HG03025 (cell line): ENCODE data around the gene MMP8.

Experiments used
- ATAC-seq: cut with Tn5 transposase; IDR thresholded peaks from one replicate; pipeline ENCODE4 v1.9.1; 2021; ENCODE audit warnings: mild to moderate bottlenecking, moderate library complexity; ENCODE audit not compliant: unreplicated experiment, low FRiP score

Gene MMP8

GRCh38 chr11:102727890-102728289 lies 3.1 kb upstream of the MMP8 start:
- ATAC-seq = no peak

DNA sequence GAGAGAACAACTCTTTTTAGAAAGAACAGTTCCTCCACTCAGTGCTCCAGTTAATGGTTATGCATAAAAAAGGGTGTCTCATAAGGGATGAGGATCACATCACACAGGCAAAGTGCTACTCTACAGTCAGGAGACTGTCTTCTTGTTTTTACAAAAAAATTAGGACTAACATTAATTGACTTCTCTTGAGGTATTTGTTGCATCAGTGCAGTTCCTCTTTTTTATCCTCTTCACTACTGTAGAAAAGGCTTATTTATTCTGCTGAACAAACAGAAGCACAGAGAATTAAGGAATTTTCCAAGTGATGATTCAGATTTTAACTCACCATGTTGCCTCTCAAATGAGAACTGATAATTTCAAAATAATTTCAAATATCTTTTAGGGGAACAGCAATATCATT lies 1.9 kb downstream of the MMP8 start:
- ATAC-seq = no peak

DNA sequence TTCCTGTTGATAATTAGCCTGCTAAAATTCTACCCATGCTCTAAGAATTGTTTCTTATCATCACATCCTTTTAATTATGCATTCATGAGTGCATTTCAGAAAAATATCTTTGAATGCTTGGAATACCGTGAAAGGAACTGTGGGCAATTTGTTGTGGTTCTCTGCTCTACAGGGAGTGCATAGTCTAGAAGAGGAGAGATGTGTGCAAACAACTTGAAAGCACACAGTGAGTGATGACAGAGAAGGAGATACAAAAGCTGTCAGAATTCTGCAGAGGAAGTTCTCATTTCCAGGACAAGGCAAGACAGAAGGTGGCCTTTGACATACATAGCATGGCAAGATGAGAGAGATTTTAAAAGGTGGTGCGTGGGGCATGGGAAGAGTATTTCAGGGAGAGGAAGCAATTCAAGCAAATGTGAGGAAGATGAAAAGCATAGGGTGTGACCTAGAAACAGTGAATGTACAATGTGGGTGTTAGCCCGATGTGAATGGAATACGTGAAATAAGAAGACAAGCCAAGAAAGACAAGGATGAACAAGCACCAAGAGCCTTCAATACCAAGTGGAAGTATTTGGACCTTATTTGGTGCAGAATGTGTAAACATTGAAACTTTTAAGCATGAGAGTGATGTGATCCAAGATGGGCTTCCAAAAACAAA lies 5.0 kb downstream of the MMP8 start:
- no peak for ATAC-seq

GRCh38 chr11:102717280-102717679 lies 7.5 kb downstream of the MMP8 start:
- no peak for ATAC-seq

- ATAC-seq = peak; percentile 69
Measured at GRCh38 chr11:102716527-102716926, 8.2 kb downstream of the MMP8 start.

DNA sequence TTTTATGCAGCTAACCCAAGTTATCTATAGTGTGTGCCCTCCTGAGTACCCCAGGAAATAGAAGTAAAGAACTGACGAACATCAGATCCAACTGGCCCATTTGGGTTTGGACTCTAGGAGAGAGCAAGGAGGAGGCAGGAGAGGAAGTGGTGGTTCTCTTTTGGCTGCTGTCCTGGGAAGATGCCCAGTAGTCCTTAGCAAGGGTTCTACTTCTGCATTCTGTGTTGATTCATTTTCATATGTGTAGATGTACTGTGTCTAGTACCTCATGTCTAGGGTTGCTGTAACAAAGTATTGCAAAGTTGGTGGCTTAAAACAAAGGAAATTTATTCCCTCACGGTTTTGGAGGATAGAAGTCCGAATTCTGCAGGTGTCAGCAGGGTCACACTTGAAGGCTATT lies 12.6 kb downstream of the MMP8 start:
- no peak for ATAC-seq

DNA sequence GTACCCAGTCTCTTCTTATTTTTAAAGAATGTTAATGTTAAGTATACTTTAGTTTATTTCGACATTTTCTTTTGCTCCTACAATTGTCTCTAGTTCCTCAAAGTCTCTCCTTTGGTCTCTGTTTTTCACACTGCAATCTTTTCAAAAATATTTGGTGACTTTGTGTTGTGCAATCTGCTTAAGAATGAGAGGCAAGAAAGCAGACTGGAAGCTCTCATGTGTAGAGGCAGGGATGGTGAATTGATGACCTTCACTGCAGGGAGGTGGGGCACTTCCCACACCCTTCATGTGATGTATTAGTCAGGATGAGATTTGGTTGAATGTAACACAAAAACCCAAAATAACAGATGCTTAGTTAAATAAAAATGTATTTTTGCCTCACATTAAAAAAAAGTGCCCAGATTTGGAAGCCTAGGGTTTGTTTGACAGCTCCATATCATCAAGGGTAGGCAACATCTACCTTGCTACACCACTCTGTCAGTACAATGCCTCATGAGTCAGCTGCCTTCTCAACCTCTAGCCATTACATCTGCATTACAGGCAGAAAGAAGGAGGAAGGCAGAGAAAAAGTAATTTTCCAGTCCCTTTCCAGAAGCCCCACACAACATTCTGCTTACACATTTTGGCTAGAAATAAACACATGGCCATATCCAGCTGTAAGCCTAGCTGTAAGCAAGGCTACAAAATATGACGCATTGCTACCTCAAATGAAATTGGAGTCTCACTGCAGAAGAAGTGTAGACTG lies 15.4 kb downstream of the MMP8 start:
- no peak for ATAC-seq

GRCh38 chr11:102708654-102709053 lies 16.1 kb downstream of the MMP8 start:
- ATAC-seq = no peak

GRCh38 chr11:102705626-102706025 lies 19.1 kb downstream of the MMP8 start, which contains the start of gene MMP27:
Gene MMP27 (minus strand): TSS chr11:102705769. CDS start chr11:102705714, 55 bp downstream.
- ATAC-seq = no peak

DNA sequence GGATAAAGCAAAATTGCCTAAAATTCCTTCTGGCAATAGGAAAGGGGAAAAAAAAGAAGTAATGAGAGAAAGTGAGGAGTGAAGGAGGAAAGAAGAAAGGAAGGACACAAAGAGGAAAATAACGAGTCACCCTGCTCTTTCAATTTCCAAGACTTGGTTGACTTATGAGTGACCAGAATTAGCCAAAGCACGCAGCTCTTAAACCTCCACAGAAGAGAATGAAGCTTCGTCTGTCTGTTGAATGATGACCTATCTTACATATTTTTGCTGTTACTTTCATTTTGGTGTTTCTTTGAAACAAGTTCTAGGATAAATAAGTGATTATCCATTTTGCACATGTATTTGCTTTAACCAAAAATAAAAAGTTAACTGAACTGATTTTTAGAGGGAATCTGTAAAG lies 19.9 kb downstream of the MMP8 start:
- ATAC-seq = no peak

DNA sequence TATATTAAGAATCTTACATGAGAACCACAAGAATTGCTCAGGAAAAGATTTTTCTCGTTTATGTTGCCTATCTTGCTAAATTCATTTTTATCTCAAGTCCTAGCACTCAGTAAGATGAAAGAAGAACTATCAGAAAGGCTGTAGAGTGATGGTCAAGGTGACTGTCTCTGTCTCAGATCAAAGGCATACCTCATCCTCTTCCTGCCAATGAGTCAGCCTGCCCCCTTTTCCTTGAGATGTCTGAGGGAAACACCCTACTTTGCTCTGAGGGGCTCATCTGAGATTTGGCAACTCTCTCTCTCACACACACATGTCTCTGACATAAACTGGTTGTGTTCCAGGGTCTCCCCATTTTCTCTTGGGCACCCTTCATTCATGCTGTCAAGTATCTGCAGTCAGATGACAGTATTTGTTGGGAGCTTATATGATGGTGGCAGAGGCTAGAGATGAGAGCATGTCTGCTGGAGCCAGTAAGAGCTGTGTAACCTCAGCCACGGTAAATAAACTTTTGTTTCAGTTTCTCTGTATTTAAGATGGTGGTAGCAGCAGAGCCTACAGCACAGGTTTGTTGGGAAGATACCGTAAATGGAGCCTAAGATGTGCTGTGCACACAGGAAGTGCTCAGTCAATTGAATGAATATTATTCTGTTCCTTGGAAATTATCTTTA lies 20.8 kb downstream of the MMP8 start:
- no peak for ATAC-seq

DNA sequence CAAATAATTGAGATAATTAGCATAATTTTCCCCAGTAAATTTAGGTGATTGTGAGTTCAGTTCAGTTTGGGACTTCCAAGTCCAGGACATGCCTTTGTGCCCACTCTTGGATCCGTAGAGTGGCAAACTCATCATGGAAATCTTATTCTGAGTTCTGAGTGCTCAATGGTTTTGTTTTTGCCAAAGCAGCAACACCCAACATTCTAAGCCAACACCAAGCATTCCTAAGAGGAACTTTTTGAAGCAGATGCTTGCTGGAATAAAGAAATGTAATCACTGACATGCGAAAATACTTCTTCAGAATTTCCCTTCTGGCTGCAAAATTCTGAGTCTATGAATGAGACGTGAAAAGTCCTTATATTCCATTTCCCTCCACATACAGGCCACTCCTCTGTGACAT lies 29.6 kb downstream of the MMP8 start:
- no peak for ATAC-seq

DNA sequence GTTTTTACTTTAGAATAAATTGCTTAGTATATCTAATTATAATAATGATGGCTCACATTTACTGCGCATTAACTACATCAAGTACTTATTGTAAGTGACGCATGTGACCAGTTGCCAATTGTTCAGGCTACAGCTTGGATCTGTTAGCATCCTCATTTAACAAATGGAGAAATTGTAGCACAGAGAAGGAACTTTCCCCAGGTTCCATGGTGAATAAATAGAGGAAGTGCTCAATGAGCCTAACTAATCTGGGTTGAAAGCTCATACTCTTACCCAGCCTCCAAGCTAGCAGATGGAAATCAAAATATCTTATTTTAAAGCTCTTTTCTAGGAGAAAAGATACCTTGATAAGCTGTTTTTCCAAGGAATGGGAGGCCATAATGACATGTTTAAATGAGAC lies 39.0 kb downstream of the MMP8 start:
- ATAC-seq = no peak

GRCh38 chr11:102685338-102685737 lies 39.4 kb downstream of the MMP8 start:
- no peak for ATAC-seq

DNA sequence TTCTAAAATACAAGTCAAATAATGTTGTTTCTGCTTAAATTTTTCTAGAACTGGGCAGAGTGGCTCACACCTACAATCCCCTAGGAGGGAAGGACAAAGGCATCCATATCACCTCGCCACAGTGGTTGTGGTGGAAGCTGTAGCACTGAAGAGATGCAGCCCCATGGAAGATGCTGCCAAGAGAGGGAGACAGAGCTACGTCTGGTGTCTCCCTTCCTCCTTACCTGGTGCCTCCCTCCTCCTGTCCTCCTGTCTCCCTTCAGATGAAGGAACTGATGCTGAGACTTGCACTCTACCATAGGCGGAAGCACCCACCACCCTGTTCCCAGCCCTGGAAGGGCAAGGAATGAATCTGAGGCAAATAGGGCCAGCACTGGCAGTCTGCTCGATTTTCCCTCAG lies 41.5 kb downstream of the MMP8 start:
- no peak for ATAC-seq

- no peak for ATAC-seq
Measured at GRCh38 chr11:102680945-102681344, 43.8 kb downstream of the MMP8 start.

DNA sequence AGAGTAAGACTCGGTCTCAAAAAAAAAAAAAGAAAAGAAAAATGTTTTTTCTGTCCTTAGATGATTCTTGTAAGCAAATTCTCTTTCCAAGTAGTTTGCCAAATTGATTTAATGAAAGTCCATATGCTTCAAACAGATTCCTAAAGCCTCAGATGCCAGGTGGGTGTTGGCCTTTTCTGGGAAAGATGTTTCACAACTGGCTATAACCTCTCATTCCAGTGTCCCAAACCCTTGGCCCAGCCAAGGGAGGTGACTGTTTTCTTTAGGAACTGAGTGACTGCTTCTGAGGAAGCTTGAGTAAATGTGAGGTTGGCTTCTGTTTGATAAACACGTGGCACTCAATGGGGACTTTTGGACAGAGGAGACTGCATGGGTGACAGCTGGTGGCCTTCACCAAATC lies 46.7 kb downstream of the MMP8 start:
- no peak for ATAC-seq

GRCh38 chr11:102676084-102676483 lies 48.7 kb downstream of the MMP8 start:
- no peak for ATAC-seq

DNA sequence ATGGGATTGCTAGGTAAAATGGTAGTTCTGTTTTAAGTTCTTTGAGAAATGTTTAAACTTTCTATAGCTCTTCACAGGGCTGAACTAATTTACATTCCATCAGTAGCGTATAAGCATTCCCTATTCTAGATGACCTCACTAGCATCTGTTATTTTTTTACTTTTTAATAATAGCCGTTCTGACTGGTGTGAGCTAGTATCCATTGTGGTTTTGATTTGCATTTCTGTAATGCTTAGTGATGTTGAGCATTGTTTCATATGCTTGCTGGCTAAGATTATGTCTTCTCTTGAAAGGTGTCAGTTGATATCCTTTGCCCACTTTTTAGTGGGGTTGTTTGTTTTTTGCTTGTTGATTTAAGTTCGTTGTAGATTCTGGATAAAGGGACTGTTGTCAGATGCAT lies 55.1 kb downstream of the MMP8 start:
- ATAC-seq = peak; percentile 54

- no peak for ATAC-seq
Measured at GRCh38 chr11:102666331-102666957, 58.3 kb downstream of the MMP8 start.
